Stomach (tissue), 9 donors: ENCODE data around the gene FAM98B. TPM values are rescaled to one million over a fixed set of nuclear protein-coding genes. Genes with fewer than 3 reads are reported as not detected.

Experiments used
- DNase-seq, 2 donors: peaks; one replicate each; pipeline versions ENCODE4 v3.0.0 to v3.0.0-alpha.2; 2013 to 2019
- H3K27ac ChIP-seq, 5 donors: fragments of 200-600 bp in 4 of 5; sonication (generic) in 4 of 5; one replicate each; pipeline ENCODE4 v1.5.1; 2013 to 2019; ENCODE audit warnings: mild to moderate bottlenecking in 1 of 5, moderate library complexity in 1 of 5
- H3K27me3 ChIP-seq, 3 donors: fragments of 200-600 bp; sonication (generic); one replicate each; pipeline ENCODE4 v1.5.1; 2017 to 2019; ENCODE audit warnings: mixed run types in 1 of 3
- H3K36me3 ChIP-seq, 4 donors: fragments of 200-600 bp; sonication (generic); 1 replicate in 3 of 4; 2 replicates in 1 of 4; pipeline ENCODE4 v1.5.1; 2016 to 2019
- H3K4me1 ChIP-seq, 4 donors: fragments of 200-600 bp; sonication (generic); one replicate each; pipeline ENCODE4 v1.5.1; 2016 to 2019
- H3K4me3 ChIP-seq, 4 donors: fragments of 200-600 bp; sonication (generic) in 3 of 4; one replicate each; pipeline ENCODE4 v1.5.1; 2016 to 2019; ENCODE audit warnings: mild to moderate bottlenecking in 1 of 4
- H3K9me3 ChIP-seq, 4 donors: fragments of 200-600 bp; sonication (generic); one replicate each; pipeline ENCODE4 v1.5.1; 2016 to 2019
- CTCF ChIP-seq, 7 experiments: fragments of 450-650 bp in 4 of 7; fragments of 200-600 bp in 3 of 7; sonication (generic) in 3 of 7; IDR thresholded peaks; one replicate each; pipeline ENCODE4 v1.5.1; 2016 to 2019; ENCODE audit warnings: antibody characterized with exemption in 7 of 7, control low read depth in 2 of 7, mild to moderate bottlenecking in 1 of 7
- EP300 ChIP-seq: sonication (generic); formaldehyde crosslinking; IDR thresholded peaks from one replicate; pipeline ENCODE4 v1.6.1; 2017; ENCODE audit warnings: antibody characterized with exemption
- POLR2A ChIP-seq, 4 donors: fragments of 450-650 bp; IDR thresholded peaks; one replicate each; pipeline ENCODE4 v1.6.1; 2016; ENCODE audit warnings: antibody characterized with exemption in 4 of 4, control low read depth in 2 of 4, mild to moderate bottlenecking in 1 of 4, moderate library complexity in 1 of 4
- POLR2AphosphoS5 ChIP-seq, 3 donors: sonication (generic); formaldehyde crosslinking; IDR thresholded peaks; one replicate each; pipeline ENCODE4 v1.6.1; 2016; ENCODE audit warnings: antibody characterized with exemption in 3 of 3
- WGBS, 5 donors: extraction: QIAGEN DNeasy Blood & Tissue Kit in 3 of 5; methylation state at CpG; one replicate each; pipeline versions ENCODE4 v1.1.5 to v1.1.7; 2013 to 2018; 5-methylcytosine and 5-hydroxymethylcytosine counted together
- intact Hi-C: fragments of 100-400 bp; cut with DNase I; formaldehyde crosslinking; loops from one replicate; pipeline ENCODE4 v1.15.1; 2023; ENCODE audit warnings: low total_unique reads
- polyA plus RNA-seq, 3 donors: library from polyadenylated mRNA; stranded (reverse); fragments of 200-250 nt; gene quantifications; one replicate each; pipeline ENCODE4 v1.2.3, GENCODE V29; 2013
- total RNA-seq, 5 donors: library from RNA; depleted of rRNA; stranded (reverse); fragments of >200 nt; gene quantifications; one replicate each; pipeline versions ENCODE4 v1.1.0 to v1.2.3, GENCODE V29; 2014 to 2016
- donor health status: healthy with polysubstance abuse.
- donor health status: Bipolar disorder and iron deficiency.
- donor health status: healthy.

Gene FAM98B
- total and polyA plus RNA-seq, 8 donors, result 1.7 to 61.3 (median 8.7) TPM

GRCh38 chr15:38504680-38505467 is 50.9 kb downstream of the FAM98B start:
- no peak for DNase-seq
- Histone ChIP-seq H3K9me3 (no peaks in the 10 kb centered on the region), H3K27me3 (no peaks in the 10 kb centered on the region), H3K4me3 (no peak overlapping the region), H3K27ac (no peak overlapping the region), H3K36me3 (peaks cover 0 to 5% (median 0%) of the 10 kb centered on the region in 4 donors), H3K4me1 (no peaks in the 10 kb centered on the region)
- intact Hi-C loops, result no loop called here
- TF ChIP-seq POLR2A (IDR thresholded peaks at IDR 0.05) (no peak), CTCF (IDR thresholded peaks at IDR 0.05) (no peak), EP300 (no peak), POLR2AphosphoS5 (IDR thresholded peaks at IDR 0.05) (no peak)
- 59 to 75% (median 71%) methylated on average over 4 of the region's 4 CpGs for WGBS, 5 donors

- Histone ChIP-seq H3K36me3 (peaks cover 0 to 4% (median 0%) of the 10 kb centered on the region in 4 donors), H3K4me1 (no peaks in the 10 kb centered on the region), H3K9me3 (no peaks in the 10 kb centered on the region), H3K27me3 (peaks cover 0 to 7% (median 0%) of the 10 kb centered on the region in 3 donors), H3K27ac (no peak overlapping the region), H3K4me3 (no peak overlapping the region)
- DNase-seq, result no peak
- intact Hi-C loops, result no loop called here
- TF ChIP-seq POLR2AphosphoS5 (IDR thresholded peaks at IDR 0.05) (no peak), POLR2A (IDR thresholded peaks at IDR 0.05) (no peak), CTCF (IDR thresholded peaks at IDR 0.05) (no peak), EP300 (no peak)
- WGBS, 5 donors, result 77 to 84% (median 83%) methylated on average over 4 of the region's 4 CpGs
Observed at GRCh38 chr15:38506997-38507396, 53.1 kb downstream of the FAM98B start.

GRCh38 chr15:38507570-38507969 is 53.6 kb downstream of the FAM98B start:
- Histone ChIP-seq H3K36me3 (peaks cover 0 to 4% (median 0%) of the 10 kb centered on the region in 4 donors), H3K9me3 (no peaks in the 10 kb centered on the region), H3K4me3 (no peak overlapping the region), H3K27me3 (peaks cover 0 to 13% (median 0%) of the 10 kb centered on the region in 3 donors), H3K4me1 (no peaks in the 10 kb centered on the region), H3K27ac (no peak overlapping the region)
- intact Hi-C loops, result no loop called here
- TF ChIP-seq POLR2A (IDR thresholded peaks at IDR 0.05), result no peak
- TF ChIP-seq EP300, result no peak
- no peak for TF ChIP-seq POLR2AphosphoS5 (IDR thresholded peaks at IDR 0.05)
- no peak for TF ChIP-seq CTCF (IDR thresholded peaks at IDR 0.05)
- 69 to 77% (median 73%) methylated on average over 7 of the region's 7 CpGs for WGBS, 5 donors
- no peak for DNase-seq

- no peaks in the 10 kb centered on the region for H3K4me1 ChIP-seq
- WGBS, 5 donors, result 57 to 80% (median 76%) methylated on average over 3 of the region's 3 CpGs
- TF ChIP-seq POLR2A (IDR thresholded peaks at IDR 0.05) (no peak), EP300 (no peak), CTCF (IDR thresholded peaks at IDR 0.05) (no peak), POLR2AphosphoS5 (IDR thresholded peaks at IDR 0.05) (no peak)
- intact Hi-C loops, result no loop called here
- no peaks in the 10 kb centered on the region for H3K36me3 ChIP-seq
- H3K9me3 ChIP-seq, result no peaks in the 10 kb centered on the region
- H3K4me3 ChIP-seq, result no peak overlapping the region
- no peak for DNase-seq
- H3K27me3 ChIP-seq, result peaks cover 0 to 18% (median 0%) of the 10 kb centered on the region in 3 donors
- H3K27ac ChIP-seq, result no peak overlapping the region
Observed at GRCh38 chr15:38508647-38509046, 54.7 kb downstream of the FAM98B start.
